Stimulated activated CD4-positive, alpha-beta T cell treated with anti-CD3 and anti-CD28 coated beads, TNF-alpha, amount 100 ng/mL, for 24 hours (primary cell): ENCODE results near the gene FLAD1.

ENCODE experiments used
- DNase-seq, 3 experiments: peaks; one replicate each; pipeline ENCODE4 v3.0.0-alpha.2; 2020; ENCODE audit warnings: low read depth in 3 of 3

Gene FLAD1

GRCh38 chr1:154982897-154983648 is at the start of gene FLAD1:
Gene FLAD1 (plus strand): TSS chr1:154983344. CDS start chr1:154983695, 351 bp downstream.
- peak; percentile 90 to 96 (median 96) for DNase-seq

- no peak for DNase-seq
Measured at GRCh38 chr1:154934358-154934948, 48.7 kb upstream of the FLAD1 start.

GRCh38 chr1:154935749-154936554 is 47.2 kb upstream of the FLAD1 start:
- no peak for DNase-seq

GRCh38 chr1:154936555-154937084 is 46.5 kb upstream of the FLAD1 start, which contains the start of gene PMVK:
Gene PMVK (minus strand): TSS chr1:154936719. CDS start chr1:154936685, 34 bp downstream.
- peak; percentile 87 to 94 (median 94) for DNase-seq

- peak; percentile 72 to 87 (median 78) for DNase-seq
Measured at GRCh38 chr1:154937085-154937987, 45.8 kb upstream of the FLAD1 start.

- DNase-seq: no peak
Measured at GRCh38 chr1:154937988-154938386, 45.2 kb upstream of the FLAD1 start.

GRCh38 chr1:154938604-154939399 is 44.3 kb upstream of the FLAD1 start:
- DNase-seq: no peak

GRCh38 chr1:154940213-154940560 is 43.0 kb upstream of the FLAD1 start:
- DNase-seq: no peak

- DNase-seq: no peak
Measured at GRCh38 chr1:154940651-154941194, 42.4 kb upstream of the FLAD1 start.

GRCh38 chr1:154941333-154942013 is 41.7 kb upstream of the FLAD1 start:
- no peak for DNase-seq

GRCh38 chr1:154943649-154944400 is 39.3 kb upstream of the FLAD1 start:
- peak in 1 of 3 experiments; percentile 31 for DNase-seq

GRCh38 chr1:154944401-154945159 is 38.6 kb upstream of the FLAD1 start:
- DNase-seq: no peak

- DNase-seq: no peak
Measured at GRCh38 chr1:154945160-154945961, 37.8 kb upstream of the FLAD1 start.

- DNase-seq: no peak
Measured at GRCh38 chr1:154945962-154946850, 36.9 kb upstream of the FLAD1 start.

- DNase-seq: no peak
Measured at GRCh38 chr1:154948079-154948478, 35.1 kb upstream of the FLAD1 start.
